GM21737 (cell line): Measurements from ENCODE around the gene TNFAIP8.

Experiments
- ATAC-seq: cut with Tn5 transposase; IDR thresholded peaks from one replicate; pipeline ENCODE4 v1.9.1; 2021; ENCODE audit warnings: mild to moderate bottlenecking, moderate library complexity; ENCODE audit not compliant: unreplicated experiment

The TNFAIP8 gene

GRCh38 chr5:119365847-119366539, 10.2 kb downstream of the TNFAIP8 start:
- ATAC-seq, result no peak

GRCh38 chr5:119366540-119366881, 10.7 kb downstream of the TNFAIP8 start:
- ATAC-seq, result no peak

GRCh38 chr5:119367502-119368237, 11.9 kb downstream of the TNFAIP8 start:
- peak; percentile 81 for ATAC-seq

GRCh38 chr5:119368238-119368630, 12.4 kb downstream of the TNFAIP8 start:
- no peak for ATAC-seq

GRCh38 chr5:119370486-119370885, 14.7 kb downstream of the TNFAIP8 start:
- no peak for ATAC-seq

- ATAC-seq, result no peak
These were observed 15.3 kb downstream of the TNFAIP8 start for GRCh38 chr5:119371146-119371545.

- ATAC-seq, result peak; percentile 56
These were observed 17.6 kb downstream of the TNFAIP8 start for GRCh38 chr5:119373449-119373858.

GRCh38 chr5:119374901-119375300, 19.1 kb downstream of the TNFAIP8 start:
- ATAC-seq, result no peak

GRCh38 chr5:119377066-119377465, 21.2 kb downstream of the TNFAIP8 start:
- no peak for ATAC-seq

GRCh38 chr5:119378075-119378700, 22.4 kb downstream of the TNFAIP8 start:
- no peak for ATAC-seq

GRCh38 chr5:119379096-119379495, 23.3 kb downstream of the TNFAIP8 start:
- ATAC-seq, result no peak

GRCh38 chr5:119379942-119380547, 24.2 kb downstream of the TNFAIP8 start:
- no peak for ATAC-seq

GRCh38 chr5:119382169-119382568, 26.4 kb downstream of the TNFAIP8 start:
- ATAC-seq, result no peak

- no peak for ATAC-seq
These were observed 27.2 kb downstream of the TNFAIP8 start for GRCh38 chr5:119383008-119383407.

- ATAC-seq, result no peak
These were observed 29.3 kb downstream of the TNFAIP8 start for GRCh38 chr5:119385136-119385535.

- ATAC-seq, result no peak
These were observed 29.8 kb downstream of the TNFAIP8 start for GRCh38 chr5:119385536-119386128.

GRCh38 chr5:119386596-119387344, 31.0 kb downstream of the TNFAIP8 start:
- ATAC-seq, result no peak

- ATAC-seq, result no peak
These were observed 32.3 kb downstream of the TNFAIP8 start for GRCh38 chr5:119387945-119388618.

GRCh38 chr5:119388619-119389190, 32.9 kb downstream of the TNFAIP8 start:
- ATAC-seq, result no peak
